K562 (cell line): ENCODE results near the gene RBM12. TPM values are rescaled to one million over a fixed set of nuclear protein-coding genes. Genes with fewer than 3 reads are reported as not detected.
A peak's percentile ranks its signal among the peaks of the same experiment; 100 is the strongest.

ENCODE experiments used
- CBX1 ChIP-seq: sonication (generic); IDR thresholded peaks from 2 replicates; pipeline ENCODE4 v1.6.1; 2016; ENCODE audit warnings: antibody characterized with exemption, low read depth, mild to moderate bottlenecking
- DNMT1 ChIP-seq: fragments of 450-650 bp; IDR thresholded peaks from 2 replicates; pipeline ENCODE4 v1.6.1; 2016; ENCODE audit warnings: antibody characterized with exemption, mild to moderate bottlenecking
- E2F1 ChIP-seq: sonication (generic); formaldehyde crosslinking; IDR thresholded peaks from 2 replicates; pipeline ENCODE4 v1.8.1; 2023; ENCODE audit warnings: mild to moderate bottlenecking, missing genetic modification reagents, moderate library complexity
- ERF ChIP-seq: fragments of 450-650 bp; formaldehyde crosslinking; IDR thresholded peaks from 2 replicates; pipeline ENCODE4 v1.4.0; 2020; ENCODE audit warnings: mild to moderate bottlenecking, mixed read lengths
- ETV5 ChIP-seq: sonication (generic); formaldehyde crosslinking; IDR thresholded peaks from 2 replicates; pipeline ENCODE4 v1.4.0; 2020; ENCODE audit warnings: low read depth, mild to moderate bottlenecking, missing genetic modification reagents
- GMEB1 ChIP-seq: fragments of 250-450 bp; sonication (Bioruptor Pico); IDR thresholded peaks from 2 replicates; pipeline ENCODE4 v1.4.0; 2020; ENCODE audit warnings: mild to moderate bottlenecking
- HDGF ChIP-seq: fragments of 450-650 bp; IDR thresholded peaks from 2 replicates; pipeline ENCODE4 v1.6.1; 2016
- IRF1 ChIP-seq: sonication (generic); formaldehyde crosslinking; IDR thresholded peaks from 2 replicates; pipeline ENCODE4 v1.8.0; 2022; ENCODE audit warnings: missing genetic modification reagents, mild to moderate bottlenecking, borderline replicate concordance
- MECOM ChIP-seq: fragments of 250-450 bp; sonication (Bioruptor Pico); IDR thresholded peaks from 2 replicates; pipeline ENCODE4 v1.8.0; 2022; ENCODE audit warnings: inconsistent platforms
- MITF ChIP-seq: IDR thresholded peaks from 2 replicates; pipeline ENCODE4 v1.6.1; 2014; ENCODE audit warnings: antibody characterized with exemption
- NUFIP1 ChIP-seq: fragments of 450-650 bp; IDR thresholded peaks from 2 replicates; pipeline ENCODE4 v1.6.1; 2018; ENCODE audit not compliant: partially characterized antibody
- OTX1 ChIP-seq: fragments of 450-650 bp; formaldehyde crosslinking; IDR thresholded peaks from 2 replicates; pipeline ENCODE4 v1.4.0; 2022; ENCODE audit warnings: mild to moderate bottlenecking
- RBM34 ChIP-seq: fragments of 200-400 bp; formaldehyde crosslinking; IDR thresholded peaks from 2 replicates; pipeline ENCODE4 v1.6.1; 2018; ENCODE audit warnings: low read length, borderline replicate concordance; ENCODE audit not compliant: insufficient read depth
- SIX5 ChIP-seq, 2 experiments: IDR thresholded peaks; 2 replicates each; pipeline ENCODE4 v1.6.1; 2011; ENCODE audit warnings: low read length in 2 of 2, borderline replicate concordance in 1 of 2, low read depth in 1 of 2, mild to moderate bottlenecking in 1 of 2, moderate library complexity in 1 of 2; ENCODE audit not compliant: insufficient read depth in 1 of 2
- SNRNP70 ChIP-seq: fragments of 200-400 bp; formaldehyde crosslinking; optimal IDR thresholded peaks from 2 replicates; pipeline ENCODE3; 2017; ENCODE audit warnings: low read depth, low read length
- TAF15 ChIP-seq: fragments of 200-400 bp; formaldehyde crosslinking; IDR thresholded peaks from 2 replicates; pipeline ENCODE4 v1.6.1; 2017; ENCODE audit warnings: mild to moderate bottlenecking, low read depth, low read length, moderate library complexity
- TAF7 ChIP-seq: fragments of 450-650 bp; IDR thresholded peaks from 2 replicates; pipeline ENCODE4 v1.6.1; 2016; ENCODE audit warnings: missing genetic modification characterization, missing compliant biosample characterization
- ZC3H11A ChIP-seq: IDR thresholded peaks from 2 replicates; pipeline ENCODE4 v1.6.1; 2012; ENCODE audit warnings: low read depth, low read length, improper control_type of control experiment
- ZNF511 ChIP-seq: sonication (generic); formaldehyde crosslinking; IDR thresholded peaks from 2 replicates; pipeline ENCODE4 v1.8.0; 2022; ENCODE audit warnings: mild to moderate bottlenecking, missing genetic modification reagents
- ZNF655 ChIP-seq: fragments of 250-450 bp; sonication (Bioruptor Pico); IDR thresholded peaks from 2 replicates; pipeline ENCODE4 v1.5.0; 2021
- polyA plus RNA-seq, 8 experiments: library from polyadenylated mRNA; depleted of rRNA in 4 of 8; stranded (reverse) in 5 of 8; unstranded in 3 of 8; fragments of >200 nt; fragmentation: Nextera tagmentation in 2 of 8; fragmentation: Illumina TruSeq in 1 of 8; extraction: Ambion mirVana in 2 of 8; extraction: Trizol in 1 of 8; gene quantifications; 2 replicates each; pipeline versions ENCODE4 v1.2.1 to v1.2.3, GENCODE V29; 2011 to 2014; ENCODE audit warnings: inconsistent platforms in 1 of 8, missing spikeins in 1 of 8
- total RNA-seq, 7 experiments: library from RNA; depleted of rRNA in 6 of 7; stranded (reverse); fragments of >200 nt in 6 of 7; fragmentation: Illumina TruSeq in 2 of 7; extraction: Trizol in 2 of 7; gene quantifications; 2 replicates each; pipeline versions ENCODE4 v1.2.1 to v1.2.3, GENCODE V29; 2011 to 2021; ENCODE audit warnings: low replicate concordance in 1 of 7

The RBM12 gene
- total and polyA plus RNA-seq, 9 of the 15 experiments (the other 6 are each of a cell fraction or from before 2014, with no cell fraction given), result 5.0 to 162 (median 73.3) TPM

GRCh38 chr20:35616465-35617396 lies 48.0 kb downstream of the RBM12 start (continued):
- TF ChIP-seq ZNF511 (CRISPR knock-in tag) (peak; percentile 65; the same call in 1 of the 2 replicates), NUFIP1 (no peak), ETV5 (CRISPR knock-in tag) (peak; percentile 69; the same call in 1 of the 2 replicates), GMEB1 (CRISPR knock-in tag) (no peak), MECOM (CRISPR knock-in tag) (no peak), CBX1 (peak; percentile 58; the same call in 1 of the 2 replicates), IRF1 (CRISPR knock-in tag) (no peak), SIX5 (IDR thresholded peaks at IDR 0.05; ENCODE audit: borderline replicate concordance in 1 of 2, insufficient read depth in 1 of 2, low read depth in 1 of 2, low read length in 2 of 2) (no peak), DNMT1 (no peak), SNRNP70 (no peak), HDGF (no peak), ZC3H11A (no peak), TAF7 (tag) (peak; percentile 80), ZNF655 (no peak), TAF15 (no peak), MITF (no peak), OTX1 (CRISPR knock-in tag) (no peak), E2F1 (CRISPR knock-in tag) (no peak), RBM34 (no peak), ERF (CRISPR knock-in tag) (no peak)
